ENCODE results near the gene CHID1. TPM values are rescaled to one million over a fixed set of nuclear protein-coding genes. Genes with fewer than 3 reads are reported as not detected.

The CHID1 gene
- total and polyA plus RNA-seq, 2 of the 8 experiments (the other 6 are each of a cell fraction or from before 2014, with no cell fraction given): 81.2 to 88.5 TPM

DNA sequence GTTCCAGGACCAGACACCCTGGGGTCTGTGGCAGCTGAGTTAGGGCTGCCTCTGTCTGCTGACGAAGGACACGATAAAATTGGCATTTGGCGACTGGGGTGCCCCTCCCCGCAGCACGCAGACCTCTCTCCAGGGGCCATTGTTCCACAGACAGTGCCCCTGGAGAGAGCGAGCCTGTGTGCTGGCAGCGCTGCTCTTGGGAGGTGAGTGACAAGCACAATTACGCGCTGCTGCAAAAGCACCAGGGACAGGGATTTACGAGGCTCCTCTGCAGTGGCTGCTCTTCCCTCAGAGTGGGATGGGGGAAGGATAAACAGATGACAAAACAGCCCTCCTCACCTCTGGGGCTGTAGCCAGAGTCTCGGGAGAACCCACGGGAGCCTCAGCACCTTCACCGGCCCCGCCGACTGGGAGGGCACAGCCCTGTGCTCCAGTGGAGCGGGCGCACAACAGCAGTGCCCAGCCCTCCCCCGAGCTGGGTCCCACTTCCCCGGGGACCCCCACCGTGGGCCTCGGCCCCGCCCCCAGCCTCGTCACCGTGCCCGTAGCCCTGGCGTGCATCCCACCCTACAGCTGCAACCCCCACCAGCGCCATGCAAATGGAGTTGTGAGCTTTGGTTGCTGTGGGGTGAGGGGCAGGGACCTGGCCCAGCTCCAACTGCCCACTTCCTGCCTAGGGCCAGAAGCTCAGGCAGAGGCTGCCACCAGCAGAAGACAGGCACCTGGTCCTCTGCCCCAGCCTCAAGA is 19.6 kb downstream of the CHID1 start (continued):
- TF ChIP-seq, protein P1, sequence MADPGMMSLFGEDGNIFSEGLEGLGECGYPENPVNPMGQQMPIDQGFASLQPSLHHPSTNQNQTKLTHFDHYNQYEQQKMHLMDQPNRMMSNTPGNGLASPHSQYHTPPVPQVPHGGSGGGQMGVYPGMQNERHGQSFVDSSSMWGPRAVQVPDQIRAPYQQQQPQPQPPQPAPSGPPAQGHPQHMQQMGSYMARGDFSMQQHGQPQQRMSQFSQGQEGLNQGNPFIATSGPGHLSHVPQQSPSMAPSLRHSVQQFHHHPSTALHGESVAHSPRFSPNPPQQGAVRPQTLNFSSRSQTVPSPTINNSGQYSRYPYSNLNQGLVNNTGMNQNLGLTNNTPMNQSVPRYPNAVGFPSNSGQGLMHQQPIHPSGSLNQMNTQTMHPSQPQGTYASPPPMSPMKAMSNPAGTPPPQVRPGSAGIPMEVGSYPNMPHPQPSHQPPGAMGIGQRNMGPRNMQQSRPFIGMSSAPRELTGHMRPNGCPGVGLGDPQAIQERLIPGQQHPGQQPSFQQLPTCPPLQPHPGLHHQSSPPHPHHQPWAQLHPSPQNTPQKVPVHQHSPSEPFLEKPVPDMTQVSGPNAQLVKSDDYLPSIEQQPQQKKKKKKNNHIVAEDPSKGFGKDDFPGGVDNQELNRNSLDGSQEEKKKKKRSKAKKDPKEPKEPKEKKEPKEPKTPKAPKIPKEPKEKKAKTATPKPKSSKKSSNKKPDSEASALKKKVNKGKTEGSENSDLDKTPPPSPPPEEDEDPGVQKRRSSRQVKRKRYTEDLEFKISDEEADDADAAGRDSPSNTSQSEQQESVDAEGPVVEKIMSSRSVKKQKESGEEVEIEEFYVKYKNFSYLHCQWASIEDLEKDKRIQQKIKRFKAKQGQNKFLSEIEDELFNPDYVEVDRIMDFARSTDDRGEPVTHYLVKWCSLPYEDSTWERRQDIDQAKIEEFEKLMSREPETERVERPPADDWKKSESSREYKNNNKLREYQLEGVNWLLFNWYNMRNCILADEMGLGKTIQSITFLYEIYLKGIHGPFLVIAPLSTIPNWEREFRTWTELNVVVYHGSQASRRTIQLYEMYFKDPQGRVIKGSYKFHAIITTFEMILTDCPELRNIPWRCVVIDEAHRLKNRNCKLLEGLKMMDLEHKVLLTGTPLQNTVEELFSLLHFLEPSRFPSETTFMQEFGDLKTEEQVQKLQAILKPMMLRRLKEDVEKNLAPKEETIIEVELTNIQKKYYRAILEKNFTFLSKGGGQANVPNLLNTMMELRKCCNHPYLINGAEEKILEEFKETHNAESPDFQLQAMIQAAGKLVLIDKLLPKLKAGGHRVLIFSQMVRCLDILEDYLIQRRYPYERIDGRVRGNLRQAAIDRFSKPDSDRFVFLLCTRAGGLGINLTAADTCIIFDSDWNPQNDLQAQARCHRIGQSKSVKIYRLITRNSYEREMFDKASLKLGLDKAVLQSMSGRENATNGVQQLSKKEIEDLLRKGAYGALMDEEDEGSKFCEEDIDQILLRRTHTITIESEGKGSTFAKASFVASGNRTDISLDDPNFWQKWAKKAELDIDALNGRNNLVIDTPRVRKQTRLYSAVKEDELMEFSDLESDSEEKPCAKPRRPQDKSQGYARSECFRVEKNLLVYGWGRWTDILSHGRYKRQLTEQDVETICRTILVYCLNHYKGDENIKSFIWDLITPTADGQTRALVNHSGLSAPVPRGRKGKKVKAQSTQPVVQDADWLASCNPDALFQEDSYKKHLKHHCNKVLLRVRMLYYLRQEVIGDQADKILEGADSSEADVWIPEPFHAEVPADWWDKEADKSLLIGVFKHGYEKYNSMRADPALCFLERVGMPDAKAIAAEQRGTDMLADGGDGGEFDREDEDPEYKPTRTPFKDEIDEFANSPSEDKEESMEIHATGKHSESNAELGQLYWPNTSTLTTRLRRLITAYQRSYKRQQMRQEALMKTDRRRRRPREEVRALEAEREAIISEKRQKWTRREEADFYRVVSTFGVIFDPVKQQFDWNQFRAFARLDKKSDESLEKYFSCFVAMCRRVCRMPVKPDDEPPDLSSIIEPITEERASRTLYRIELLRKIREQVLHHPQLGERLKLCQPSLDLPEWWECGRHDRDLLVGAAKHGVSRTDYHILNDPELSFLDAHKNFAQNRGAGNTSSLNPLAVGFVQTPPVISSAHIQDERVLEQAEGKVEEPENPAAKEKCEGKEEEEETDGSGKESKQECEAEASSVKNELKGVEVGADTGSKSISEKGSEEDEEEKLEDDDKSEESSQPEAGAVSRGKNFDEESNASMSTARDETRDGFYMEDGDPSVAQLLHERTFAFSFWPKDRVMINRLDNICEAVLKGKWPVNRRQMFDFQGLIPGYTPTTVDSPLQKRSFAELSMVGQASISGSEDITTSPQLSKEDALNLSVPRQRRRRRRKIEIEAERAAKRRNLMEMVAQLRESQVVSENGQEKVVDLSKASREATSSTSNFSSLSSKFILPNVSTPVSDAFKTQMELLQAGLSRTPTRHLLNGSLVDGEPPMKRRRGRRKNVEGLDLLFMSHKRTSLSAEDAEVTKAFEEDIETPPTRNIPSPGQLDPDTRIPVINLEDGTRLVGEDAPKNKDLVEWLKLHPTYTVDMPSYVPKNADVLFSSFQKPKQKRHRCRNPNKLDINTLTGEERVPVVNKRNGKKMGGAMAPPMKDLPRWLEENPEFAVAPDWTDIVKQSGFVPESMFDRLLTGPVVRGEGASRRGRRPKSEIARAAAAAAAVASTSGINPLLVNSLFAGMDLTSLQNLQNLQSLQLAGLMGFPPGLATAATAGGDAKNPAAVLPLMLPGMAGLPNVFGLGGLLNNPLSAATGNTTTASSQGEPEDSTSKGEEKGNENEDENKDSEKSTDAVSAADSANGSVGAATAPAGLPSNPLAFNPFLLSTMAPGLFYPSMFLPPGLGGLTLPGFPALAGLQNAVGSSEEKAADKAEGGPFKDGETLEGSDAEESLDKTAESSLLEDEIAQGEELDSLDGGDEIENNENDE (IDR thresholded peaks at IDR 0.05; ENCODE audit: insufficient replicate concordance, low read length): no peak
- no peak for TF ChIP-seq SRF (IDR thresholded peaks at IDR 0.05; ENCODE audit: low read depth, low read length)
- TF ChIP-seq, protein P2, sequence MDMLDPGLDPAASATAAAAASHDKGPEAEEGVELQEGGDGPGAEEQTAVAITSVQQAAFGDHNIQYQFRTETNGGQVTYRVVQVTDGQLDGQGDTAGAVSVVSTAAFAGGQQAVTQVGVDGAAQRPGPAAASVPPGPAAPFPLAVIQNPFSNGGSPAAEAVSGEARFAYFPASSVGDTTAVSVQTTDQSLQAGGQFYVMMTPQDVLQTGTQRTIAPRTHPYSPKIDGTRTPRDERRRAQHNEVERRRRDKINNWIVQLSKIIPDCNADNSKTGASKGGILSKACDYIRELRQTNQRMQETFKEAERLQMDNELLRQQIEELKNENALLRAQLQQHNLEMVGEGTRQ (IDR thresholded peaks at IDR 0.05; ENCODE audit: low read length): no peak
- TF ChIP-seq RAD21 (IDR thresholded peaks at IDR 0.05 in 1 of 2, conservative IDR thresholded peaks at IDR 0.05 in 1 of 2; ENCODE audit: low read depth in 2 of 2, low read length in 2 of 2): no peak
- no peak for TF ChIP-seq HDAC6 (IDR thresholded peaks at IDR 0.05; ENCODE audit: low read depth, low read length)
- TF ChIP-seq GTF2F1 (IDR thresholded peaks at IDR 0.05; ENCODE audit: borderline replicate concordance, low read depth, low read length): no peak
- TF ChIP-seq CREB1 (IDR thresholded peaks at IDR 0.05): no peak
- TF ChIP-seq SAP30 (IDR thresholded peaks at IDR 0.05; ENCODE audit: insufficient read depth, insufficient replicate concordance, low read length): no peak
